ENCODE results near the gene SEC24D. TPM values are rescaled to one million over a fixed set of nuclear protein-coding genes. Genes with fewer than 3 reads are reported as not detected.

Gene SEC24D
- total RNA-seq, 1 experiment from 2014 or later: 61.5 TPM

DNA sequence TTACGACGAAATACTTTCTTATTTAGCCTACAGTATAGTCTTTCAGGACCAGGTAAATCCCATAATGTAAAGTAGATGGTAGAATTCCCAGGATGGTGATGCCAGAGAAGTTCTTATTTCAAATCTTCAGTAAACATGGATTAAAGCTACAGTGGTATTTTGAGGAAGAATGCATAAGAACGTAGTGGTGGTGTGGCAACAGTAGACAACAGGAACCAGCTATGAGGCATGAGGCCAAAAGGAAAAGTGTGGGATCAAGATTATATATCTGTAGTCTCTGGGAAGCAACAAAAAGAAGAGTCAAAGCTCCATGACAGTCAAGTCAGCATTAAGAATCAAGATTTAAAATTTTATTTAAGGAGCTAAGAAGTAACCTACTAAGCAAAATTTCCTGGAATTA is 90.6 kb downstream of the SEC24D start:
- H3K9me3 Mint-ChIP-seq: no peaks in the 10 kb centered on the region
- H3K27me3 Mint-ChIP-seq (ENCODE audit: low read depth): no peaks in the 10 kb centered on the region
- no peak overlapping the region for H2AFZ ChIP-seq (ENCODE audit: low read length)
- no peak overlapping the region for H3K18ac ChIP-seq (ENCODE audit: insufficient read length, low read depth, low read length)
- no peak overlapping the region for H3K4ac ChIP-seq (ENCODE audit: low read depth, low read length)
- no peak overlapping the region for H3K9ac ChIP-seq (ENCODE audit: extremely low read depth, insufficient read length, low read length)
- no peaks in the 10 kb centered on the region for H3K79me2 ChIP-seq (ENCODE audit: insufficient read depth, low read length)
- no CpG with 5 or more reads among the region's 3 CpGs for WGBS (ENCODE audit: extremely low coverage, insufficient read length, low lambda C conversion rate)
- no peak overlapping the region for H3K4me3 Mint-ChIP-seq
- no peaks in the 10 kb centered on the region for H3K79me1 ChIP-seq (ENCODE audit: insufficient read depth, low read depth, low read length, poor library complexity, severe bottlenecking)
- TF ChIP-seq, protein P1, sequence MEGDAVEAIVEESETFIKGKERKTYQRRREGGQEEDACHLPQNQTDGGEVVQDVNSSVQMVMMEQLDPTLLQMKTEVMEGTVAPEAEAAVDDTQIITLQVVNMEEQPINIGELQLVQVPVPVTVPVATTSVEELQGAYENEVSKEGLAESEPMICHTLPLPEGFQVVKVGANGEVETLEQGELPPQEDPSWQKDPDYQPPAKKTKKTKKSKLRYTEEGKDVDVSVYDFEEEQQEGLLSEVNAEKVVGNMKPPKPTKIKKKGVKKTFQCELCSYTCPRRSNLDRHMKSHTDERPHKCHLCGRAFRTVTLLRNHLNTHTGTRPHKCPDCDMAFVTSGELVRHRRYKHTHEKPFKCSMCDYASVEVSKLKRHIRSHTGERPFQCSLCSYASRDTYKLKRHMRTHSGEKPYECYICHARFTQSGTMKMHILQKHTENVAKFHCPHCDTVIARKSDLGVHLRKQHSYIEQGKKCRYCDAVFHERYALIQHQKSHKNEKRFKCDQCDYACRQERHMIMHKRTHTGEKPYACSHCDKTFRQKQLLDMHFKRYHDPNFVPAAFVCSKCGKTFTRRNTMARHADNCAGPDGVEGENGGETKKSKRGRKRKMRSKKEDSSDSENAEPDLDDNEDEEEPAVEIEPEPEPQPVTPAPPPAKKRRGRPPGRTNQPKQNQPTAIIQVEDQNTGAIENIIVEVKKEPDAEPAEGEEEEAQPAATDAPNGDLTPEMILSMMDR (conservative IDR thresholded peaks at IDR 0.05): no peak
- no peak overlapping the region for H3K56ac ChIP-seq (ENCODE audit: insufficient read length, low read depth, low read length)
- H4K20me1 ChIP-seq (ENCODE audit: control insufficient read depth, insufficient read depth, insufficient read length): no peaks in the 10 kb centered on the region
- H3T11ph ChIP-seq (ENCODE audit: low read length): no peak overlapping the region
- H3K27ac ChIP-seq (ENCODE audit: insufficient read length, low read depth, low read length): no peak overlapping the region
- H4K5ac ChIP-seq (ENCODE audit: insufficient read length, low read depth, low read length): no peak overlapping the region
- H3K4me2 ChIP-seq (ENCODE audit: insufficient read depth, insufficient read length, low read length): no peak overlapping the region
- H2BK120ac ChIP-seq (ENCODE audit: low read depth, low read length, poor library complexity, severe bottlenecking): no peak overlapping the region
- no peak overlapping the region for H2BK20ac ChIP-seq (ENCODE audit: low read depth, low read length, poor library complexity, severe bottlenecking)
- no peak overlapping the region for H2BK12ac ChIP-seq (ENCODE audit: insufficient read length, low read depth, low read length)
- H3K4me1 Mint-ChIP-seq: no peaks in the 10 kb centered on the region
- H2BK15ac ChIP-seq (ENCODE audit: low read depth, low read length): no peak overlapping the region
- H2BK5ac ChIP-seq (ENCODE audit: insufficient read length, low read length): no peak overlapping the region
- peaks cover 10 to 38% (median 20%) of the 10 kb centered on the region in 3 experiments; a peak in 6 of 7 replicates for H3K36me3 Mint-ChIP-seq (ENCODE audit: insufficient read depth in 1 of 3, low read depth in 3 of 3)
- H3K4me1 ChIP-seq (ENCODE audit: insufficient read depth, low read length): no peaks in the 10 kb centered on the region; the same call in 1 of the 2 replicates
- no peak overlapping the region for H3K14ac ChIP-seq (ENCODE audit: insufficient read depth, low read length)
- no peak overlapping the region for H4K8ac ChIP-seq (replicated peaks; ENCODE audit: insufficient read length, low read depth, low read length)
- no peak overlapping the region for H3K23ac ChIP-seq (ENCODE audit: insufficient read length, low read depth, low read length)
- no peak for DNase-seq
- no peak overlapping the region for H2AK5ac ChIP-seq (ENCODE audit: insufficient read length, low read length)
- H3K27ac Mint-ChIP-seq: peak overlapping the region in 1 of 3 experiments; percentile 4; a peak in 2 of 7 replicates
- no peaks in the 10 kb centered on the region for H3K27me3 ChIP-seq (ENCODE audit: insufficient read depth, low read length)
- no peaks in the 10 kb centered on the region for H3K9me3 ChIP-seq (ENCODE audit: control insufficient read depth, low read depth, low read length)
- no peak overlapping the region for H4K91ac ChIP-seq (ENCODE audit: insufficient read length, low read depth, low read length)
- H3K23me2 ChIP-seq (ENCODE audit: insufficient read length, low read depth, low read length, poor library complexity, severe bottlenecking): no peaks in the 10 kb centered on the region
